Progenitor cell of endocrine pancreas (in vitro differentiated cells): Measurements from ENCODE around the gene CAPN2. TPM values are rescaled to one million over a fixed set of nuclear protein-coding genes. Genes with fewer than 3 reads are reported as not detected.

Source experiments
- DNase-seq: peaks from one replicate; pipeline ENCODE4 v3.0.0; 2021; ENCODE audit warnings: low spot score; ENCODE audit not compliant: unreplicated experiment
- H3K27ac Mint-ChIP-seq: 2 replicates; pipeline ENCODE4 v1.8.0; 2021; ENCODE audit warnings: mild to moderate bottlenecking, moderate library complexity, mixed read lengths
- H3K27me3 Mint-ChIP-seq: 2 replicates; pipeline ENCODE4 v1.8.0; 2021; ENCODE audit warnings: mixed read lengths
- H3K36me3 Mint-ChIP-seq: 2 replicates; pipeline ENCODE4 v1.8.0; 2022; ENCODE audit warnings: mixed read lengths; ENCODE audit not compliant: insufficient read depth
- H3K4me1 Mint-ChIP-seq: 2 replicates; pipeline ENCODE4 v1.8.0; 2021; ENCODE audit warnings: low read depth, mixed read lengths
- H3K4me3 Mint-ChIP-seq: 2 replicates; pipeline ENCODE4 v1.8.0; 2021; ENCODE audit warnings: low read depth, mild to moderate bottlenecking, moderate library complexity, mixed read lengths
- H3K9me3 Mint-ChIP-seq: 2 replicates; pipeline ENCODE4 v1.8.0; 2021; ENCODE audit warnings: low read depth, mixed read lengths
- CTCF ChIP-seq: fragments of 200-600 bp; sonication (generic); IDR thresholded peaks from one replicate; pipeline ENCODE4 v1.5.0; 2021; ENCODE audit warnings: antibody characterized with exemption, mild to moderate bottlenecking; ENCODE audit not compliant: unreplicated experiment
- total RNA-seq: library from RNA; stranded (reverse); gene quantifications from 2 replicates; pipeline ENCODE4 v1.2.1, GENCODE V29; 2021

Gene CAPN2
- total RNA-seq, 1 donor from 2014 or later = 20.3 TPM

- no peak for TF ChIP-seq CTCF
Observed at GRCh38 chr1:223754681-223755431, 42.5 kb downstream of the CAPN2 start.

DNA sequence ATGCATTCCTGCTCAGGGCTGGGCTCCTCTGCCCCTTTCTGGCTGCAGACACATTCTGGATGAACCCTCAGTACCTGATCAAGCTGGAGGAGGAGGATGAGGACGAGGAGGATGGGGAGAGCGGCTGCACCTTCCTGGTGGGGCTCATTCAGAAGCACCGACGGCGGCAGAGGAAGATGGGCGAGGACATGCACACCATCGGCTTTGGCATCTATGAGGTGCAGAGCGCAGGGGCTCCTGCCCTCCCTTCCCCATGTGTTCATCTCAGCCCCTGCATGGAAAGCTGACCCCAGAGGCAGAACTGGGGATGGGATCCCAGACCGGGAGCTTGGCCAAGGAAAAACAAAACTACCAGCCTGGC is 43.1 kb downstream of the CAPN2 start:
- H3K27ac Mint-ChIP-seq = no peak overlapping the region
- H3K9me3 Mint-ChIP-seq = no peaks in the 10 kb centered on the region
- peaks cover 5% of the 10 kb centered on the region for H3K36me3 Mint-ChIP-seq
- TF ChIP-seq CTCF = no peak
- H3K4me1 Mint-ChIP-seq = no peaks in the 10 kb centered on the region
- H3K4me3 Mint-ChIP-seq = no peak overlapping the region
- DNase-seq = no peak
- peaks cover 69% of the 10 kb centered on the region for H3K27me3 Mint-ChIP-seq

More at GRCh38 chr1:223754681-223755431, 42.5 kb downstream of the CAPN2 start:
- Mint-ChIP-seq H3K4me3 (no peak overlapping the region), H3K4me1 (no peaks in the 10 kb centered on the region), H3K36me3 (peaks cover 5% of the 10 kb centered on the region), H3K27me3 (peaks cover 70% of the 10 kb centered on the region), H3K9me3 (no peaks in the 10 kb centered on the region), H3K27ac (no peak overlapping the region)
- DNase-seq = no peak

- H3K27me3 Mint-ChIP-seq = peaks cover 65% of the 10 kb centered on the region
- no peak overlapping the region for H3K27ac Mint-ChIP-seq
- H3K36me3 Mint-ChIP-seq = peaks cover 5% of the 10 kb centered on the region
- no peak for TF ChIP-seq CTCF
- peaks cover 7% of the 10 kb centered on the region for H3K4me1 Mint-ChIP-seq
- no peaks in the 10 kb centered on the region for H3K9me3 Mint-ChIP-seq
- DNase-seq = no peak
- no peak overlapping the region for H3K4me3 Mint-ChIP-seq
Observed at GRCh38 chr1:223755992-223756775, 43.8 kb downstream of the CAPN2 start.

DNA sequence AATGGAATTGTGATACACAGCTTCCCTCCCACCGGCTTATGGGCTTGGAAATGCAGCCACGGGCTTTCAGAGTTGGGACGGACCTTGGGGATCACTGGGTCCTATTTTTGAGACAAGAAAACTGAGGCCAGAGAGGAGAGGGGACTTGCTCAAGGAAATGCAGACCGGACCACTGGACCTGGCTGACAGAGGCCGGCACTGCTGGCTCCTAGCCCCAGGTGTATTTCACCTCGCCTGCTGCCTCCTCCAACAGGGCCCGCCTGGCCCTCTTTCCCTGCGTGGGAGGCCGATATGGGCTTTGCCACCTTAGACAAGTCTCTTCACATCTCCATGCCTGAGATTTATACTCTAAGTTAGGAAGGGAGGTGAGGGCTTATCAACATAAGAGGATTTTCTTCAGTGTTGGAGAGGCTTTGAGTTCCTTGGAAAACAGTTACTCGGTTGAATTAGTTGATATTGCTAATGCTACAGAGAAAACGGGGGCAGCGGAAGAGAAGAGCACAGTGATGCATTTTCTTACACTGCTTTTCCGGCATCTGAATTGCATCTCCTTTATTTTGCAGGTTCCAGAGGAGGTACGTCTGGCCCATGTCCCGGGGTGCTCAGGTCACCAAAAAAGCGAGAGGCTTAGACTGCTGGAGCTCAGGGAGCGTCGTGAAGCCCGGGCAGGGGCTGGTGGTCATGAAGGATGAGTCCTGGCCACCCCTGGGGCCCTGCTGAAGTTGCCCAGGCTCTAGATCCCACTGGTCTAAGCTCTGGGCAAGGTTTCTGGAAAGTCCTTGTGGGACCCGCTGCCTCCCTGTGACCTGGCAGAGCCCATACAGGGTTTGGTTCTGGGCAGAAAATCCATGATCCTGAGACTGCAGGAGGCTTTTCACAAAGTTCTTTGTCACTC is 44.7 kb downstream of the CAPN2 start:
- Mint-ChIP-seq H3K27ac (no peak overlapping the region), H3K27me3 (peaks cover 60% of the 10 kb centered on the region), H3K4me1 (peaks cover 14% of the 10 kb centered on the region), H3K9me3 (no peaks in the 10 kb centered on the region), H3K4me3 (no peak overlapping the region), H3K36me3 (peaks cover 5% of the 10 kb centered on the region)
- DNase-seq = no peak
- no peak for TF ChIP-seq CTCF

DNA sequence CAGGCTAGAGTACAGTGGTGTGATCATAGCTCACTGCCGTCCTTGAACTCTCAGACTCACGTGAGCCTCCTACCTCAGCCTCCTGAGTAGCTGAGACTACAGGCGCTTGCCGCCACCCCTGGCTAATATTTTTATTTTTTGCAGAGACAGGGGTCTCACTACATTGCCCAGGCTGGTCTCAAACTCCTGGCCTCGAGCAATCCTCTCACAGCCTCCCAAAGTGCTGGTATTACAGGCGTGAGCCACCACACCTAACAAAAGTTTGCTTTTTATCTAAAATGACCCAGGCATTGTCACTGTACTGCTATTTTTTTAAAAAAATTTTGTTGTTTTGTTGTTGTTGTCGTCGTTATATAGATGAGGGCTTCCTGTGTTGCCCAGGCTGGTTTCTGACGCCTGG is 46.4 kb downstream of the CAPN2 start:
- Mint-ChIP-seq H3K36me3 (peaks cover 7% of the 10 kb centered on the region), H3K4me3 (no peak overlapping the region), H3K27me3 (peaks cover 45% of the 10 kb centered on the region), H3K4me1 (peaks cover 20% of the 10 kb centered on the region), H3K27ac (no peak overlapping the region), H3K9me3 (no peaks in the 10 kb centered on the region)
- no peak for TF ChIP-seq CTCF
- no peak for DNase-seq
